ENCODE measurements around the gene POU3F1.
"Not testable (repeated sequence)": the region's sequence is repeated elsewhere in the genome, so short reads cannot be mapped to it uniquely, and the experiment has no call there.

The POU3F1 gene

GRCh38 chr1:38041936-38042834 is 4.4 kb downstream of the POU3F1 start:
- no peak overlapping the region for H3K27ac ChIP-seq
- no peak for TF ChIP-seq ZFX (IDR thresholded peaks at IDR 0.05)
- no peak for TF ChIP-seq CTCF (conservative IDR thresholded peaks at IDR 0.05)

GRCh38 chr1:38039331-38040088 is 7.1 kb downstream of the POU3F1 start:
- TF ChIP-seq ZFX (IDR thresholded peaks at IDR 0.05): no peak
- no peak overlapping the region for H3K27ac ChIP-seq

GRCh38 chr1:38038861-38039260 is 7.7 kb downstream of the POU3F1 start:
- no peak for TF ChIP-seq ZFX (IDR thresholded peaks at IDR 0.05)
- TF ChIP-seq CTCF (conservative IDR thresholded peaks at IDR 0.05): no peak
- H3K27ac ChIP-seq: no peak overlapping the region

- TF ChIP-seq CTCF (conservative IDR thresholded peaks at IDR 0.05) (peak; percentile 67; the same call in 1 of the 2 replicates), ZFX (IDR thresholded peaks at IDR 0.05) (no peak)
- no peak overlapping the region for H3K27ac ChIP-seq
Observed at GRCh38 chr1:38037221-38037939, 9.2 kb downstream of the POU3F1 start.

- TF ChIP-seq ZFX (IDR thresholded peaks at IDR 0.05): no peak
- TF ChIP-seq CTCF (conservative IDR thresholded peaks at IDR 0.05): no peak
- H3K27ac ChIP-seq: no peak overlapping the region
Observed at GRCh38 chr1:38034871-38035270, 11.7 kb downstream of the POU3F1 start.

GRCh38 chr1:38032992-38033391 is 13.6 kb downstream of the POU3F1 start:
- H3K27ac ChIP-seq: not testable (repeated sequence)

- TF ChIP-seq ZFX (IDR thresholded peaks at IDR 0.05) (no peak), CTCF (conservative IDR thresholded peaks at IDR 0.05) (no peak)
- no peak overlapping the region for H3K27ac ChIP-seq
Observed at GRCh38 chr1:38031513-38031866, 15.1 kb downstream of the POU3F1 start.

Data from C4-2B (cell line).